Sigmoid colon (tissue), 7 donors: ENCODE measurements around the gene PHLDB2. TPM values are rescaled to one million over a fixed set of nuclear protein-coding genes. Genes with fewer than 3 reads are reported as not detected.

Source experiments
- DNase-seq: peaks from one replicate; pipeline ENCODE4 v3.0.0-alpha.2; 2019
- H3K27ac ChIP-seq, 4 donors: fragments of 200-600 bp; sonication (generic); one replicate each; pipeline ENCODE4 v1.5.1; 2016 to 2019; ENCODE audit warnings: mild to moderate bottlenecking in 1 of 4
- H3K27me3 ChIP-seq, 3 donors: fragments of 200-600 bp; sonication (generic); one replicate each; pipeline ENCODE4 v1.5.1; 2019; ENCODE audit warnings: mild to moderate bottlenecking in 1 of 3
- H3K36me3 ChIP-seq, 4 donors: fragments of 200-600 bp; sonication (generic); one replicate each; pipeline ENCODE4 v1.5.1; 2016 to 2019
- H3K4me1 ChIP-seq, 4 donors: fragments of 200-600 bp; sonication (generic); one replicate each; pipeline ENCODE4 v1.5.1; 2017 to 2019
- H3K4me3 ChIP-seq, 4 donors: fragments of 200-600 bp; sonication (generic); one replicate each; pipeline ENCODE4 v1.5.1; 2017 to 2019; ENCODE audit warnings: mild to moderate bottlenecking in 2 of 4, moderate library complexity in 1 of 4
- H3K9me3 ChIP-seq, 4 donors: fragments of 200-600 bp in 3 of 4; sonication (generic) in 3 of 4; one replicate each; pipeline versions ENCODE4 v1.5.1 to v1.6.1; 2013 to 2019
- CTCF ChIP-seq, 4 experiments: fragments of 450-650 bp in 3 of 4; fragments of 200-600 bp in 1 of 4; IDR thresholded peaks; one replicate each; pipeline ENCODE4 v1.5.1; 2016 to 2019; ENCODE audit warnings: antibody characterized with exemption in 4 of 4, mild to moderate bottlenecking in 3 of 4, moderate library complexity in 2 of 4
- EP300 ChIP-seq, 4 donors: sonication (generic); formaldehyde crosslinking; IDR thresholded peaks; one replicate each; pipeline ENCODE4 v1.6.1; 2017; ENCODE audit warnings: antibody characterized with exemption in 4 of 4
- POLR2A ChIP-seq, 2 donors: fragments of 450-650 bp; IDR thresholded peaks; one replicate each; pipeline ENCODE4 v1.6.1; 2016; ENCODE audit warnings: antibody characterized with exemption in 2 of 2, mild to moderate bottlenecking in 2 of 2, moderate library complexity in 2 of 2
- POLR2AphosphoS5 ChIP-seq, 4 donors: sonication (generic); formaldehyde crosslinking; IDR thresholded peaks; one replicate each; pipeline ENCODE4 v1.6.1; 2017; ENCODE audit warnings: antibody characterized with exemption in 4 of 4
- WGBS, 2 donors: extraction: QIAGEN DNeasy Blood & Tissue Kit; methylation state at CpG; one replicate each; pipeline ENCODE4 v1.1.7; 2013; 5-methylcytosine and 5-hydroxymethylcytosine counted together
- intact Hi-C: fragments of 100-400 bp; cut with DNase I; formaldehyde crosslinking; loops from one replicate; pipeline ENCODE4 v1.15.1; 2023
- polyA plus RNA-seq, 3 donors: library from polyadenylated mRNA; stranded (reverse); fragments of 200-250 nt; gene quantifications; one replicate each; pipeline ENCODE4 v1.2.3, GENCODE V29; 2013
- total RNA-seq, 4 donors: library from RNA; depleted of rRNA; stranded (reverse); fragments of >200 nt; gene quantifications; one replicate each; pipeline ENCODE4 v1.1.0, GENCODE V29; 2016
- donor health status: healthy with polysubstance abuse.
- donor health status: Bipolar disorder and iron deficiency.
- donor health status: healthy.

PHLDB2 gene
- total and polyA plus RNA-seq, 7 donors, result 4.4 to 471 (median 120) TPM

GRCh38 chr3:111885578-111885977 is 26.5 kb downstream of the PHLDB2 start:
- intact Hi-C loops, result no loop called here
- TF ChIP-seq POLR2AphosphoS5 (IDR thresholded peaks at IDR 0.05) (peak in 1 of 4 donors; percentile 14), EP300 (IDR thresholded peaks at IDR 0.05) (no peak)

GRCh38 chr3:111890051-111890580 is 31.1 kb downstream of the PHLDB2 start:
- H3K4me1 ChIP-seq, result peaks cover 0 to 58% (median 28%) of the 10 kb centered on the region in 4 donors
- intact Hi-C loops, result no loop called here
- TF ChIP-seq POLR2AphosphoS5 (IDR thresholded peaks at IDR 0.05) (peak in 1 of 4 donors; percentile 12), EP300 (IDR thresholded peaks at IDR 0.05) (no peak)
- H3K4me3 ChIP-seq, result no peak overlapping the region
- DNase-seq, result no peak
- no peaks in the 10 kb centered on the region for H3K9me3 ChIP-seq
- 92 to 94% methylated on average over 5 of the region's 5 CpGs for WGBS, 2 donors
- peak overlapping the region in 2 of 4 donors; percentile 15 to 57 for H3K27ac ChIP-seq
- H3K36me3 ChIP-seq, result peaks cover 0 to 24% (median 0%) of the 10 kb centered on the region in 4 donors
- H3K27me3 ChIP-seq, result no peaks in the 10 kb centered on the region

More at GRCh38 chr3:111885578-111885977, 26.5 kb downstream of the PHLDB2 start:
- Histone ChIP-seq H3K9me3 (peaks cover 0 to 2% (median 0%) of the 10 kb centered on the region in 4 donors), H3K36me3 (peaks cover 0 to 35% (median 0%) of the 10 kb centered on the region in 4 donors), H3K4me1 (peaks cover 0 to 70% (median 38%) of the 10 kb centered on the region in 4 donors), H3K27ac (peak overlapping the region in 3 of 4 donors; percentile 0 to 59 (median 3)), H3K4me3 (no peak overlapping the region), H3K27me3 (no peaks in the 10 kb centered on the region)
- 94 to 98% methylated on average over 2 of the region's 2 CpGs for WGBS, 2 donors
- no peak for DNase-seq

- H3K27me3 ChIP-seq, result no peaks in the 10 kb centered on the region
- 88 to 92% methylated on average over 2 of the region's 2 CpGs for WGBS, 2 donors
- no peak for DNase-seq
- H3K27ac ChIP-seq, result no peak overlapping the region
- intact Hi-C loops, result no loop called here
- no peak overlapping the region for H3K4me3 ChIP-seq
- H3K4me1 ChIP-seq, result peaks cover 0 to 45% (median 20%) of the 10 kb centered on the region in 4 donors
- H3K9me3 ChIP-seq, result no peaks in the 10 kb centered on the region
- TF ChIP-seq POLR2A (IDR thresholded peaks at IDR 0.05) (no peak), POLR2AphosphoS5 (IDR thresholded peaks at IDR 0.05) (no peak), CTCF (IDR thresholded peaks at IDR 0.05) (no peak), EP300 (IDR thresholded peaks at IDR 0.05) (no peak)
- H3K36me3 ChIP-seq, result peaks cover 0 to 11% (median 0%) of the 10 kb centered on the region in 4 donors
Observed at GRCh38 chr3:111892070-111892469, 33.0 kb downstream of the PHLDB2 start.

- intact Hi-C loops, result no loop called here
- Histone ChIP-seq H3K4me3 (no peak overlapping the region), H3K9me3 (no peaks in the 10 kb centered on the region), H3K36me3 (peaks cover 0 to 10% (median 0%) of the 10 kb centered on the region in 4 donors), H3K27ac (no peak overlapping the region), H3K27me3 (no peaks in the 10 kb centered on the region), H3K4me1 (peaks cover 0 to 30% (median 18%) of the 10 kb centered on the region in 4 donors)
- TF ChIP-seq CTCF (IDR thresholded peaks at IDR 0.05) (no peak), POLR2A (IDR thresholded peaks at IDR 0.05) (no peak), POLR2AphosphoS5 (IDR thresholded peaks at IDR 0.05) (no peak), EP300 (IDR thresholded peaks at IDR 0.05) (no peak)
- WGBS, 2 donors, result 33 to 60% methylated on average over 1 of the region's 1 CpG
- DNase-seq, result no peak
Observed at GRCh38 chr3:111895071-111895470, 36.0 kb downstream of the PHLDB2 start.

- WGBS, 2 donors, result 77 to 88% methylated on average over 2 of the region's 2 CpGs
- peaks cover 0 to 36% (median 23%) of the 10 kb centered on the region in 4 donors for H3K4me1 ChIP-seq
- no peaks in the 10 kb centered on the region for H3K27me3 ChIP-seq
- H3K4me3 ChIP-seq, result no peak overlapping the region
- H3K9me3 ChIP-seq, result no peaks in the 10 kb centered on the region
- intact Hi-C loops, result no loop called here
- DNase-seq, result no peak
- H3K36me3 ChIP-seq, result peaks cover 0 to 9% (median 0%) of the 10 kb centered on the region in 4 donors
- H3K27ac ChIP-seq, result no peak overlapping the region
- TF ChIP-seq CTCF (IDR thresholded peaks at IDR 0.05) (no peak), POLR2A (IDR thresholded peaks at IDR 0.05) (no peak)
Observed at GRCh38 chr3:111899966-111900365, 40.9 kb downstream of the PHLDB2 start.
